ENCODE data around the gene F8A2.
"Not testable (repeated sequence)": the region's sequence is repeated elsewhere in the genome, so short reads cannot be mapped to it uniquely, and the experiment has no call there.

DNA sequence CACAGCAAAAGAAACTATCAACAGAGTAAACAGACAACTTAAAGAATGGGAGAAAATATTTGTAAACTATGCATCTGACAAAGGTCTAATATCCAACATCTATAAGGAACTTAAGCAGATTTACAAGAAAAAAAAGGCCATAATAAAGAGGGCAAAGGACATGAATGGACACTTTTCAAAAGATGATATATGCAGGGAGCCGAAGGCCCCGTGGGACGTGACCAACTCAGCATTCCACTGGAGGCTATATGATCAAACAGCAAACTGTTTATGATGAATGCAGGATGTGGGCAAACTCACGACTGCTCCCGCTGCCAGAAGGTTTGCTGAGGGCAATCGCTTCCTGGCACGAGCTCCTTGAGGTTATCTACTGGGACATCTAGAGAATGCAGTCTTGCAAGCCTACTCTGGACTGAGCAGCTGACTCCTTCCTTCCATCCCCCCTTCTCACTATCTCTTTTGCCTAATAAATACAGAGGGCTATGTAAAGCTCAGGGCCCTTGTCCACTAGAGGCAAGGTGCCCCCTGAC lies 12.9 kb downstream of the F8A2 start:
- not testable (repeated sequence) for TF ChIP-seq TEAD4 (IDR thresholded peaks at IDR 0.05; ENCODE audit: low read length); TEAD4 (CRISPR knock-in tag; IDR thresholded peaks at IDR 0.05; ENCODE audit: borderline replicate concordance); NCOR1 (IDR thresholded peaks at IDR 0.05); YBX1 (IDR thresholded peaks at IDR 0.05); NFRKB (IDR thresholded peaks at IDR 0.05; ENCODE audit: low read depth); RFX5 (IDR thresholded peaks at IDR 0.05; ENCODE audit: low read depth, low read length); NFIX (CRISPR knock-in tag; IDR thresholded peaks at IDR 0.05; ENCODE audit: low read depth); RBM39 (optimal IDR thresholded peaks at IDR 0.05; ENCODE audit: low read depth, low read length)
- TF ChIP-seq, protein P1, sequence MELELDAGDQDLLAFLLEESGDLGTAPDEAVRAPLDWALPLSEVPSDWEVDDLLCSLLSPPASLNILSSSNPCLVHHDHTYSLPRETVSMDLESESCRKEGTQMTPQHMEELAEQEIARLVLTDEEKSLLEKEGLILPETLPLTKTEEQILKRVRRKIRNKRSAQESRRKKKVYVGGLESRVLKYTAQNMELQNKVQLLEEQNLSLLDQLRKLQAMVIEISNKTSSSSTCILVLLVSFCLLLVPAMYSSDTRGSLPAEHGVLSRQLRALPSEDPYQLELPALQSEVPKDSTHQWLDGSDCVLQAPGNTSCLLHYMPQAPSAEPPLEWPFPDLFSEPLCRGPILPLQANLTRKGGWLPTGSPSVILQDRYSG (tag; conservative IDR thresholded peaks at IDR 0.05; ENCODE audit: low read depth): not testable (repeated sequence)
- TF ChIP-seq, protein P2, sequence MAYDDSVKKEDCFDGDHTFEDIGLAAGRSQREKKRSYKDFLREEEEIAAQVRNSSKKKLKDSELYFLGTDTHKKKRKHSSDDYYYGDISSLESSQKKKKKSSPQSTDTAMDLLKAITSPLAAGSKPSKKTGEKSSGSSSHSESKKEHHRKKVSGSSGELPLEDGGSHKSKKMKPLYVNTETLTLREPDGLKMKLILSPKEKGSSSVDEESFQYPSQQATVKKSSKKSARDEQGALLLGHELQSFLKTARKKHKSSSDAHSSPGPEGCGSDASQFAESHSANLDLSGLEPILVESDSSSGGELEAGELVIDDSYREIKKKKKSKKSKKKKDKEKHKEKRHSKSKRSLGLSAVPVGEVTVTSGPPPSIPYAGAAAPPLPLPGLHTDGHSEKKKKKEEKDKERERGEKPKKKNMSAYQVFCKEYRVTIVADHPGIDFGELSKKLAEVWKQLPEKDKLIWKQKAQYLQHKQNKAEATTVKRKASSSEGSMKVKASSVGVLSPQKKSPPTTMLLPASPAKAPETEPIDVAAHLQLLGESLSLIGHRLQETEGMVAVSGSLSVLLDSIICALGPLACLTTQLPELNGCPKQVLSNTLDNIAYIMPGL (CRISPR knock-in tag; IDR thresholded peaks at IDR 0.05): not testable (repeated sequence)
- TF ChIP-seq, protein P3, sequence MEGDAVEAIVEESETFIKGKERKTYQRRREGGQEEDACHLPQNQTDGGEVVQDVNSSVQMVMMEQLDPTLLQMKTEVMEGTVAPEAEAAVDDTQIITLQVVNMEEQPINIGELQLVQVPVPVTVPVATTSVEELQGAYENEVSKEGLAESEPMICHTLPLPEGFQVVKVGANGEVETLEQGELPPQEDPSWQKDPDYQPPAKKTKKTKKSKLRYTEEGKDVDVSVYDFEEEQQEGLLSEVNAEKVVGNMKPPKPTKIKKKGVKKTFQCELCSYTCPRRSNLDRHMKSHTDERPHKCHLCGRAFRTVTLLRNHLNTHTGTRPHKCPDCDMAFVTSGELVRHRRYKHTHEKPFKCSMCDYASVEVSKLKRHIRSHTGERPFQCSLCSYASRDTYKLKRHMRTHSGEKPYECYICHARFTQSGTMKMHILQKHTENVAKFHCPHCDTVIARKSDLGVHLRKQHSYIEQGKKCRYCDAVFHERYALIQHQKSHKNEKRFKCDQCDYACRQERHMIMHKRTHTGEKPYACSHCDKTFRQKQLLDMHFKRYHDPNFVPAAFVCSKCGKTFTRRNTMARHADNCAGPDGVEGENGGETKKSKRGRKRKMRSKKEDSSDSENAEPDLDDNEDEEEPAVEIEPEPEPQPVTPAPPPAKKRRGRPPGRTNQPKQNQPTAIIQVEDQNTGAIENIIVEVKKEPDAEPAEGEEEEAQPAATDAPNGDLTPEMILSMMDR (IDR thresholded peaks at IDR 0.05 in 2 of 3, conservative IDR thresholded peaks at IDR 0.05 in 1 of 3; ENCODE audit: insufficient read depth in 2 of 3, low read depth in 1 of 3, low read length in 3 of 3): not testable (repeated sequence)
- TF ChIP-seq, protein P4, sequence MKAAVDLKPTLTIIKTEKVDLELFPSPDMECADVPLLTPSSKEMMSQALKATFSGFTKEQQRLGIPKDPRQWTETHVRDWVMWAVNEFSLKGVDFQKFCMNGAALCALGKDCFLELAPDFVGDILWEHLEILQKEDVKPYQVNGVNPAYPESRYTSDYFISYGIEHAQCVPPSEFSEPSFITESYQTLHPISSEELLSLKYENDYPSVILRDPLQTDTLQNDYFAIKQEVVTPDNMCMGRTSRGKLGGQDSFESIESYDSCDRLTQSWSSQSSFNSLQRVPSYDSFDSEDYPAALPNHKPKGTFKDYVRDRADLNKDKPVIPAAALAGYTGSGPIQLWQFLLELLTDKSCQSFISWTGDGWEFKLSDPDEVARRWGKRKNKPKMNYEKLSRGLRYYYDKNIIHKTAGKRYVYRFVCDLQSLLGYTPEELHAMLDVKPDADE (conservative IDR thresholded peaks at IDR 0.05; ENCODE audit: control insufficient read depth, low read depth, low read length): not testable (repeated sequence)
